IgD-negative memory B cell (primary cell): Measurements from ENCODE around the gene LCN12. TPM values are rescaled to one million over a fixed set of nuclear protein-coding genes. Genes with fewer than 3 reads are reported as not detected.
A peak's percentile ranks its signal among the peaks of the same experiment; 100 is the strongest.

Source experiments
- H3K27ac Mint-ChIP-seq, 3 donors: one replicate each; pipeline ENCODE4 v1.8.0; 2020 to 2022; ENCODE audit warnings: mild to moderate bottlenecking in 3 of 3, mixed read lengths in 3 of 3, moderate library complexity in 1 of 3
- H3K27me3 Mint-ChIP-seq: one replicate; pipeline ENCODE4 v1.8.0; 2021; ENCODE audit warnings: mixed read lengths
- H3K36me3 Mint-ChIP-seq: one replicate; pipeline ENCODE4 v1.8.0; 2020; ENCODE audit warnings: mild to moderate bottlenecking, mixed read lengths
- H3K4me1 Mint-ChIP-seq, 3 donors: one replicate each; pipeline ENCODE4 v1.8.0; 2020 to 2022; ENCODE audit warnings: mixed read lengths in 3 of 3, mild to moderate bottlenecking in 1 of 3
- H3K4me3 Mint-ChIP-seq, 4 donors: one replicate each; pipeline ENCODE4 v1.8.0; 2020 to 2022; ENCODE audit warnings: mild to moderate bottlenecking in 4 of 4, mixed read lengths in 4 of 4, moderate library complexity in 3 of 4
- H3K9me3 Mint-ChIP-seq, 3 donors: one replicate each; pipeline ENCODE4 v1.8.0; 2020 to 2021; ENCODE audit warnings: mixed read lengths in 3 of 3, mild to moderate bottlenecking in 1 of 3
- polyA plus RNA-seq: library from polyadenylated mRNA; unstranded; fragments of 300-500 nt; fragmentation: Illumina TruSeq; gene quantifications from one replicate; pipeline ENCODE4 v1.2.3, GENCODE V29; 2021

The LCN12 gene
- polyA plus RNA-seq, 1 donor from 2014 or later = not detected

DNA sequence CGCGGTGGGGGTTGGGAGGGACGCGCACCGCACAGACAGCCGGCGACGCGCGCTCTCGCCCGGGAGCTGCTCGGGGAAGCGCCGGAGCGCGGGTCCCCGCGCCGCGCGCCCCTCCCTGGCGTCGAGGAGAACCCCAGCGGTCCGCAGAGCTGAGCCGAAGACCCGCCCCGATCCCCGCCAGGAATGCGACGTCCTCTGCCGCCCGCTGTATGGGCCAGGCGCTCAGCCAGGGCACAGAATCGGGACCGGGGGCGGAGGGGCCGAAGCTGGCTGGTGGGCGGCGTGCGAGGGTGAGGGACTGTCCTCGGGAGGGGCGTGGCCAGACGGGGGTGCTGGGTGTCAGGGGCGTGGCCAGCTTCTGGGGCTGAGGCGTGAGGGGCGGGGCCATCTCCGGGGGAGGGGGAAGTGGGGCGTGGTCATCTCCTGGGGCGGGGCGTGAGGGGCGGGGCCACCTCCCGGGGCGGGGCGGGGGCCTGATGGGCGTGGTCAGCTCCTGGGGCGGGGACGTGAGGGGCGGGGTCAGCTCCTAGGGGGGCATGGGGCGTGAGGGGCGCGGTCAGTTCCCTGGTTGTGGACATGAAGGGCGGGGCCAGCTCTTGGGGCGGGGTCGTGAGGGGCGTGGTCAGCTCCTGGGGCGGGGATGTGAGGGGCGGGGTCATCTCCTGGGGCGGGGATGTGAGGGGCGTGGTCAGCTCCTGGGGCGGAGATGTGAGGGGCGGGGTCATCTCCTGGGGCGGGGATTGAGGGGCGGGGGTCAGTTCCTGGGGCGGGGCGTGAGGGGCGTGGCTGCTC, 26.2 kb downstream of the LCN12 start:
- H3K27ac Mint-ChIP-seq = no peak overlapping the region
- H3K4me1 Mint-ChIP-seq = peaks cover 0 to 6% (median 2%) of the 10 kb centered on the region in 3 donors
- H3K27me3 Mint-ChIP-seq = peaks cover 12% of the 10 kb centered on the region
- H3K4me3 Mint-ChIP-seq = no peak overlapping the region
- no peaks in the 10 kb centered on the region for H3K36me3 Mint-ChIP-seq
- H3K9me3 Mint-ChIP-seq = no peaks in the 10 kb centered on the region

DNA sequence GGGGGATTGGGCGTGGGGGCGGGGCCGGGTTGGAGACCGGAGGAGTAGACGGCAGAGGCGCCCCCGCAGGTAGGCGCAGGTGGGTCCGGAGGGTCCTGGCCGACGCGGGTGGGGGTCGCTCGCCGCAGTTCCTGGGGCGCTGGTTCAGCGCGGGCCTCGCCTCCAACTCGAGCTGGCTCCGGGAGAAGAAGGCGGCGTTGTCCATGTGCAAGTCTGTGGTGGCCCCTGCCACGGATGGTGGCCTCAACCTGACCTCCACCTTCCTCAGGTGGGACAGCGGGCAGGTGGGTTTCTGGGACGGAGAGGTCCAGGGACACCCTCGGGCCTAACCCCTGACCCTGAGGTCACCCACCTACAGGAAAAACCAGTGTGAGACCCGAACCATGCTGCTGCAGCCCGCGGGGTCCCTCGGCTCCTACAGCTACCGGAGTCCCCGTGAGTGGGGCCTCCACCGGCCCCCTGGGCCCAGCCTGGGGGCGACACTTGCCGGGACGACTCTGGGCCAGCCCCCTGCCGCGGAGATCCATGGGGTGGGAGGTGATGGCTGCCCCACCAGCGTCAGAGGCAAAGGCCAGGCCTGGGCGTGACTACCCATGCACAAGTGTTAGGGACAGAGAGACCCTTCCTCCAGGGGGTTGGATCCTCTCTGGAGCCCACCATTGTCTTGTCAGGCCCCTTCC, 26.9 kb downstream of the LCN12 start:
- Mint-ChIP-seq H3K4me3 (no peak overlapping the region), H3K27me3 (peaks cover 18% of the 10 kb centered on the region), H3K9me3 (no peaks in the 10 kb centered on the region), H3K27ac (no peak overlapping the region), H3K36me3 (peaks cover 2% of the 10 kb centered on the region), H3K4me1 (peaks cover 0 to 8% (median 5%) of the 10 kb centered on the region in 3 donors)

DNA sequence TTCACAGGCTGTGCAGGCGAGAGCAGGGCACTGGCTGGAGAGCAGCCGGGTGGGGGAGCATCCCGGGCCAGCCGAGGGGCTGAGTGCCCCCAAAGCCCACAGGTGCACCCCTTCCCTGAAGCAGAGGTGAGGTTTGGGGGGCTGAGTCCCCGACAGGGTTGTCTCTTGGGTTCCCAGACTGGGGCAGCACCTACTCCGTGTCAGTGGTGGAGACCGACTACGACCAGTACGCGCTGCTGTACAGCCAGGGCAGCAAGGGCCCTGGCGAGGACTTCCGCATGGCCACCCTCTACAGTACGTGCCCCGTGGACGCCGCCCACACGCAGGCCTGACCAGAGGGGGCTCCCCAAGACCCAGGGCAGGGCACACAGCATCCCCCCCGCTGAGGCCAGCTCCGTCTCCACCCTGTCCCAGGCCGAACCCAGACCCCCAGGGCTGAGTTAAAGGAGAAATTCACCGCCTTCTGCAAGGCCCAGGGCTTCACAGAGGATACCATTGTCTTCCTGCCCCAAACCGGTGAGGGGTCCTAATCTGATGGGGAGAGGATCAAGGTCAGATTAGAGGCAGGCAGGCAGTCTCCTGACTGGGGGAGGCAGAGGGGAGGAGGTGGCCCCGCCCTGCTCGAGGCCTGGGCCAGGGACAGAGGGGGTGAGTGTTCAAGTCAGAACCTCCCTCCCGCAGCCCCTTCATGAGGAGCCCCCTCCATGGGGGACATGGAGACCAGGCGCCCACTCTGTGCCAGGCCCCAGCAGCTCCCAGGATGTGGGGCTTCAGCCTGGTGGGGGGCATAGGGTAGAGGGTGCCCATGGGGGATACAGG, 27.9 kb downstream of the LCN12 start:
- H3K27ac Mint-ChIP-seq = peak overlapping the region in 1 of 3 donors; percentile 10
- peaks cover 2% of the 10 kb centered on the region for H3K36me3 Mint-ChIP-seq
- no peaks in the 10 kb centered on the region for H3K9me3 Mint-ChIP-seq
- no peak overlapping the region for H3K4me3 Mint-ChIP-seq
- H3K27me3 Mint-ChIP-seq = peaks cover 20% of the 10 kb centered on the region
- peaks cover 0 to 9% (median 5%) of the 10 kb centered on the region in 3 donors for H3K4me1 Mint-ChIP-seq

DNA sequence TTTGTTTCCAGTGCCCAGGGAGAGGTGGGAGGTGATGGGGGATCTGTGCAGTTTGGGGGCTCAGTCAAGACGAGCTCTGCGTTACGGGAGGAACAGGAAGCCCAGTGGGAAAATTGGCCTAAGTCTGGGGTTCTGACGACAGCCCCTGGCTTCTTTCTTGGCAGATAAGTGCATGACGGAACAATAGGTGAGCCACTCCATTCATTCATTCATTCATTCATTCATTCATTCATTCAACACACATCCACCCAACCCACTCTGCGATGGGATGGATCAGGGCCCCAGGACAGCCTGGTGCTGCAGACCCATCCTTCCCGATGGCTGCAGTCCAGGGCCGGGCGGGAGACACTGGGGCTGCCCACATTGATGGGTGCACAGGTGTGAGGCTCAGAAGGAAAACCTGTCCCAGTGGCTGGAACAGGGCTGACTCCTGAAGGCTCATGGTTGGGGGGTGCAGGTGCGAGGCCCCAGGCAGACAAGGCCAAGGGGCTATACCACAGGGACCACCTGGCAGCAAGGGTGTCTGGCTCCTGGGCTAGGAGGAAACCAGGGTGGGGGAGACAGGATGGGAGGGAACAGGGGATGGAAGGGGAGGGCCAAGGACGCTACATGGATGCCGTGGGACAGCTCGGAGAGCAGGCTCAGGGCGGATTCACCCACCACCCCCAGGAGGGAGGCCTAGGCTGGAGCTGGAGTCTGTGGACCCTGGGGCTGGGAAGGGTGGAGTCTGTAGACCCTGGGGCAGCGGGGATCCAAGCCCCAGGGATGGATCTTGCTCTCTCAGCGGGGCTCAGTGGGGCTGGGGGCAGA, 28.8 kb downstream of the LCN12 start:
- Mint-ChIP-seq H3K27me3 (peaks cover 20% of the 10 kb centered on the region), H3K4me3 (peak overlapping the region in 1 of 4 donors; percentile 58), H3K27ac (peak overlapping the region in 1 of 3 donors; percentile 26)

DNA sequence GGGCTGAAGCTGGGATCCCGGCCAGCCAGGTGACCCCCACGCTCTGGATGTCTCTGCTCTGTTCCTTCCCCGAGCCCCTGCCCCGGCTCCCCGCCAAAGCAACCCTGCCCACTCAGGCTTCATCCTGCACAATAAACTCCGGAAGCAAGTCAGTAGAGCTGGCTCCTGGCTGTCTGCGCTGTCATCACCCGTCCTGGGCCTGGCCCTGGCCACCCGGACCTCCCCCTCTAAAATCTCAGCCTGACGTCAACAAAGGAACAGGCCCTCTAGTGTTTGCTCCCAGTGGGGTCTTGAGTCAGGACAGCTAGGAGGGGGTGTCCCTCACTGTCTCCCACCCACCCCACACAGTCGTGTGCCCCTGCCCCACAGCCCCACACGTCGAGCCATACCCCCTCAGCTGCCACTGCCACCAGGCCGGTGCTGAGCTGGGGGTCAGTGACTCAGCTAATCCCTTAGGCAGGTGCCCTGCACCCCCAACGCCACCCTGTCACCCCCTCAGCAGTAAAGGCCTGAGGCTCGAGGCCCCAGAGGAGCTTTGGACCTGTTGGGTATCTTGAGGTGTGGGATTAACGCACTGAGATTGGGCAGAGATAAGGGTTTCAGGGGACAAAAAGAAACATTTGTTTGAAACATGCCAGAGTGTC, 29.6 kb downstream of the LCN12 start:
- peaks cover 21% of the 10 kb centered on the region for H3K27me3 Mint-ChIP-seq
- no peak overlapping the region for H3K4me3 Mint-ChIP-seq
- no peaks in the 10 kb centered on the region for H3K9me3 Mint-ChIP-seq
- peaks cover 2% of the 10 kb centered on the region for H3K36me3 Mint-ChIP-seq
- H3K4me1 Mint-ChIP-seq = peaks cover 0 to 6% (median 5%) of the 10 kb centered on the region in 3 donors
- no peak overlapping the region for H3K27ac Mint-ChIP-seq

More for the DNA sequence above, 28.8 kb downstream of the LCN12 start:
- Mint-ChIP-seq H3K36me3 (peaks cover 2% of the 10 kb centered on the region), H3K9me3 (no peaks in the 10 kb centered on the region), H3K4me1 (peaks cover 0 to 7% (median 3%) of the 10 kb centered on the region in 3 donors)

DNA sequence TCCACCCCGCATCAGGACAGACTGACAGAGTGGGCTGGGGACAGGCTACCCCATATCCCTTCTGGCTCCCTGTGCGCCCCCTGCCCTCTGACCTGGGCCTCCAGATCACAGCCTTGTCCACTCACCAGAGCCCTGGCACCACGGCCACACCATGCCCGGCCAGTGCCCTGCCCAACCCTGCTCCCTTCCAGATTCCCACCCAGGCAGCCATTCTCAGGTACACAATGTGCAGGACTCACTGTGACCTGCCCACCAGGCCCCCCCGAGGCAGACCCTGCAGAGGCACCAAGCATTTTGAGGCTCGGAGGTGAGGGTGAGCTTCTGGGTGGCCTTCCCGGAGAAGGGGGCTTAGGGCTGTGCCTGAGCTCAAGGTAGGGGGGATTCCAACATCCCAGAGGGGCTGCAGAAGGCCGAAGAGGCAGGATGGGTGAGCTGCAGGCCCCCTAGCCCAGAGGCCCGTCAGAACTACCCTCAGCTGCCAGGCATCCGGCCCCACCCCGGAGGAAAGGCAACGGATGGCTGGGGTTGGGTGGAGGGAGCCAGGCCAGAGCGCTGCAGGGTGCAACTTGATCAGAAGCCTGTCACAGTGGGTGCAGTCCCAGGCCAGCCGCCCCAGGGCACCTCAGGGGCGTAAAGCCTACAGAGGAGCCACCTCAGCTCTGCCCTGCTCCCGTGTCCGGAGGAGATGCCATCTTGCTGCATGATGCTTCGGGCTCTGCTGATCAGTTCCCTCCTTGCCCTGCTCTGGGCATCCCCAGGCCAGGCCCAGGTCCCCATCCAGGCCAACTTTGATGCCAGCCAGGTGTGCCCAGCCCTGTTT, 30.4 kb downstream of the LCN12 start, which contains the start of gene LCNL1:
Gene LCNL1 (plus strand): TSS at position 762 of the 820 bp plus-strand sequence. CDS start 594 bp downstream, outside the sequence.
- Mint-ChIP-seq H3K4me1 (peaks cover 0 to 5% (median 3%) of the 10 kb centered on the region in 3 donors), H3K4me3 (no peak within 1 kb of the TSS), H3K9me3 (no peaks in the 10 kb centered on the region), H3K36me3 (peaks cover 2% of the 10 kb centered on the region), H3K27ac (peak within 1 kb of the TSS in 1 of 3 donors; percentile 71), H3K27me3 (peaks cover 24% of the 10 kb centered on the region)

DNA sequence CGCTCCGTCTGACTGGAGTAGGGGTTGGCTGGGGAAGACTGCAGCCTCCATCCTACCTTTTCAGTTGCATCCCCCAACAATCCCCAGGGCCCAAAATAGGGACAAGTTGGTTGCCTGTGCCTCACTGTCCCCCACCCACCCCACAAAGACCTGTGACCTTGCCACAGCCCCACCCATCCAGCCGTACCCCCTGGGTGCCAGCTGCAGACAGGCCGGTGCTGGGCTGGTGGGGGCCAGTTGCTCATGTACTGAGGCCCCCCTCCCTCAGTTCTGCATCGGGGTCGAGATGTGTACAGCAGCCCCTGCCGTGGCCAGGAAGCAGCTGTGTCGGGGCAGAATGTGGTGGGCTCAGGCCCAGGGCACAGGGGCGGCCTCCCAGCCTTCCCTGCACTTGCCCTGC, 31.1 kb downstream of the LCN12 start:
- H3K36me3 Mint-ChIP-seq = peaks cover 2% of the 10 kb centered on the region
- H3K27me3 Mint-ChIP-seq = peaks cover 28% of the 10 kb centered on the region
- no peak overlapping the region for H3K27ac Mint-ChIP-seq
- no peaks in the 10 kb centered on the region for H3K9me3 Mint-ChIP-seq
- peaks cover 0 to 7% (median 3%) of the 10 kb centered on the region in 3 donors for H3K4me1 Mint-ChIP-seq
- no peak overlapping the region for H3K4me3 Mint-ChIP-seq

DNA sequence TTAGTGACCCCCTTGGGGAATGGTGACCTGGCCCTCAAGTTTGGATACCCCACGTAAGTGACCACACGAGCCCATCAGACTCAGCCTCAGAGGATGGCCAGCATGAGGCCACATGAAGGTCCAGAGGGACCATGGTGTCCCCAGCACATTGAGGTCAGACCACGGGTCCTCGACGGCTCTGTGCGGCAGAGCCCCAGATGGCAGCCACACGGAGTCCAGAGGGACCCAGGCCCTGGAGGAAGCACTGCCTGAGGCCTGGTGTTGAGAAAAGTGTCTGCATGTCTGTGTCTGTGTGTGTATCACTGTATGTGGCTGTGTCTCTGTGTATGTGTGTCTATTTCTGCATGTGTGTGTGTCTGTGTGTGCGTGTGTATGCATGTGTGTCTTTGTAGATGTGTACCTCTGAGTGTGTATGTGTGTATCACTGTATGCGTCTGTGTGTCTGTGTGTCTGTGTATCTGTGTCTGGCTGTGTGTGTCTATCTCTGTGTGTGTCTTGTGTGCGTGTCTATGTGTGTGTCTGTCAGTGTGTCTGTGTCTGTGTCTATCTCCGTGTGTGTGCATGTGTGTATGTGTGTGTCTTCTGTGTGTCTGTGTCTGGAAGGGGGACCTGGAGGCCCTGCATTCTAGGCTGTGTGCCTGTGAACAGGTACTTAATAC, 31.7 kb downstream of the LCN12 start:
- H3K9me3 Mint-ChIP-seq = no peaks in the 10 kb centered on the region
- H3K36me3 Mint-ChIP-seq = peaks cover 2% of the 10 kb centered on the region
- peak overlapping the region in 1 of 3 donors; percentile 71 for H3K27ac Mint-ChIP-seq
- peaks cover 0 to 7% (median 3%) of the 10 kb centered on the region in 3 donors for H3K4me1 Mint-ChIP-seq
- H3K27me3 Mint-ChIP-seq = peaks cover 28% of the 10 kb centered on the region
- H3K4me3 Mint-ChIP-seq = no peak overlapping the region

DNA sequence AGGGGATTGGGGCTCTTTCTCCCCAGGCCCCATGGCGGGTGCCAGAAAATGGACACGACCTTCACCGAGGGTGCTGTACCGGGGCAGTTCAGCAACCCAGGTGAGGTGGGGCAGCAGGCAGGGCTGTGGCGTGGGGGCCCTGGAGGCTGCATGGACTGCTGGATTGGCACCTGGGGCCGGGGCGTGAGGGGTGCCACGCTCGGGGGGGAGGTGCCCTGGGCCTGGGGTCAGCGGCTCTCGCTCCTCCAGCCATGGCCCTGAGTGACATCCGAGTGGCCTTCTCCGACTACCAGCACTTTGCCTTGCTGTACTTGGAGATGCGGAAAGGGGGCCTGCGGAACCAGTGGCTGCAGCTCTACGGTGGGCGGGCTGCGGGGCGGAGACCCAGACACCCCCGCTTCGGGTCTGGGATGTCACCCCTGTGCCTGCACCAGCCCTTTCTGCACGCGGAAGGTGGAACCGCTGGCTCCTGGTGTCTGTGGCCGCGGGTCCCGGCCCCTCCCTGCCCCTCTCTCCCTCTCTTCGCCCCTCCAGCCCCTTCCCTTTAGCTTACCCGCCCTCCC, 32.5 kb downstream of the LCN12 start:
- no peak overlapping the region for H3K4me3 Mint-ChIP-seq
- peaks cover 3 to 7% (median 4%) of the 10 kb centered on the region in 3 donors for H3K4me1 Mint-ChIP-seq
- no peak overlapping the region for H3K27ac Mint-ChIP-seq
- H3K36me3 Mint-ChIP-seq = peaks cover 2% of the 10 kb centered on the region
- no peaks in the 10 kb centered on the region for H3K9me3 Mint-ChIP-seq
- peaks cover 30% of the 10 kb centered on the region for H3K27me3 Mint-ChIP-seq

DNA sequence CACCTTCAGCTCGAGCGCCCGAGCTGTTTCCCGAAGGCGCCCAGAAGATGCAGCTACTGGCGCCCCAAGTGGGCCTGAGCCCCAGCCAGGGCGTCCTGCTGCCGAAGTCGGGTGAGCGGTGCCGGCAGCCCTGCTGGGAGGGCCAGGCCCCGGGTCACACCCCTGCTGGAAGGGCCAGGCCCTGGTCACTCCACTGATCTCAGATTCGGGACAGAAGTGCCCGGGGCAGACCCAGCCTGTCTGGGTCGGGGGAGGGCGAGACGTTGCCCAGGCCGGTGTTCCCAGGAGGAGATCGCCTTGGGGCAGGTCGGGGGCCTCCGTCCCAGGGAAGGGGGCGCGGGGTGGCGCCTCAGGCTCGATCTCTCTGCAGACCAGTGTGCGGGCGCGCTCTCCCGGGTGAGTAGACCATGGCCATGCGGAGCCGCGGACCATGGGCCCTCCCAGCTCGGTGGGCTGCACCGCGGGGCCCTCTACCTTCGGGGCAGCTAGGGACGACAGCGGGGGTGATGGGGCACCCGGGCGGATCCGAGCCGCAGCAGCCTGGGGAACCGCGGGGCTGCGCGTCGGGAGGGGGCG, 33.0 kb downstream of the LCN12 start:
- peaks cover 3 to 7% (median 4%) of the 10 kb centered on the region in 3 donors for H3K4me1 Mint-ChIP-seq
- H3K9me3 Mint-ChIP-seq = no peaks in the 10 kb centered on the region
- H3K36me3 Mint-ChIP-seq = peaks cover 2% of the 10 kb centered on the region
- H3K27me3 Mint-ChIP-seq = peaks cover 30% of the 10 kb centered on the region
- H3K4me3 Mint-ChIP-seq = no peak overlapping the region
- H3K27ac Mint-ChIP-seq = no peak overlapping the region

DNA sequence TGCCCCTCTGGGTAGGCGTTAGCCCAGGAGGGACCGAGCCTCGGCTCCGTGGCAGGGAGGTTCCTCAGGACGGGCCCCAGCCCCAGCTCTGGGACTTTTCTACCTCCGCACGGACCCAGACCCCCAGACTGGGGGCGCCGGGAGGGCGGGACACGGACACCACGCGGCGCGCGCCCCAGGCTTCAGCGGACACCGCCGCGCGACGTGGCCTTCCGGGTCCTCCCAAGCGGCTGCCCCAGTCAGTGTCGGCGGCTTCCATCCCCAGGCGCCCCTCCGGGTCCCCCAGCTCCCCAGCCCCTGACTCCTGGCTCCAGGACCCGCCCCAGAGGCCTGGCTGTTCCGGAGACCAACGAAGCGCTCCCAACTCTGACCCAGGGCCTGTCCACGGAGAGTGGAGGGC, 33.8 kb downstream of the LCN12 start:
- peak overlapping the region in 1 of 4 donors; percentile 37 for H3K4me3 Mint-ChIP-seq
- peaks cover 3 to 8% (median 7%) of the 10 kb centered on the region in 3 donors for H3K4me1 Mint-ChIP-seq
- peaks cover 30% of the 10 kb centered on the region for H3K27me3 Mint-ChIP-seq
- H3K36me3 Mint-ChIP-seq = peaks cover 2% of the 10 kb centered on the region
- peak overlapping the region in 1 of 3 donors; percentile 45 for H3K27ac Mint-ChIP-seq
- H3K9me3 Mint-ChIP-seq = no peaks in the 10 kb centered on the region

DNA sequence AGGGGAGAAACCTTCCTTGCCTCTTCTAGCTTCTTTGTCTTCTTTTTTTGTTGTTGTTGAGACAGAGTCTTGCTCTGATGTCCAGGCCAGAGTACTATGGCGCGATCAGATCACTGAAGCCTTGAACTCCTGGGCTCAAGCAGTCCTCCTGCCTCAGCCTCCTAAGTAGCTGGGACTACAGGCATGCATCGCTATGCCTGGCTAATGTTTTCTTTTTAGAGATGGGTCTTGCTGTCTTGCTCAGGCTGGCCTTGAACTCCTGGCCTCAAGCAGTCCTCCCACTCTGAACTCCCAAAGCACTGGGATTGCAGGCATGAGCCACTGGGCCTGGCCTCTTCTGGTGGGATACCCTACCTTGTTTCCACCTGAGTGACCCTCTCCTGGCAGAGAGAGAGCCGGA, 36.8 kb downstream of the LCN12 start:
- Mint-ChIP-seq H3K4me1 (peaks cover 8 to 9% (median 9%) of the 10 kb centered on the region in 3 donors), H3K27ac (peak overlapping the region in 1 of 3 donors; percentile 19), H3K36me3 (peaks cover under 1% of the 10 kb centered on the region), H3K9me3 (no peaks in the 10 kb centered on the region), H3K4me3 (peak overlapping the region in 1 of 4 donors; percentile 41), H3K27me3 (peaks cover 17% of the 10 kb centered on the region)
